HepG2 (cell line): Measurements from ENCODE around the gene CARS2. TPM values are rescaled to one million over a fixed set of nuclear protein-coding genes. Genes with fewer than 3 reads are reported as not detected.

Experiments used
- ATAC-seq: fragments of 200-7000 bp; cut with Tn5 transposase; 3 replicates; pipeline ENCODE4 v1.9.1; 2020; ENCODE audit warnings: mild to moderate bottlenecking, moderate library complexity
- BruUV-seq: library from RNA; stranded (reverse); fragments of 400-500 nt; replicated peaks from 2 replicates; lab custom pipeline; 2021; lab: Mats Ljungman, UMichigan
- CTCF ChIA-PET: fragments of 300-600 bp; formaldehyde crosslinking; extraction: SDS; loops from one replicate; lab custom pipeline; 2021; ENCODE audit warnings: low total read pairs, inconsistent platforms, low intra/inter-chr PET ratio; lab: Yijun Ruan, JAX
- POLR2A ChIA-PET: fragments of 350-600 bp; sonication (Branson Sonifier 250); formaldehyde crosslinking; loops from one replicate; lab custom pipeline; 2020; ENCODE audit warnings: antibody characterized with exemption, inconsistent platforms; lab: Yijun Ruan, JAX
- DNase-seq: peaks from one replicate; pipeline ENCODE4 v3.0.0-alpha.2; 2015; ENCODE audit warnings: low spot score
- FAIRE-seq: peaks from 3 replicates; lab custom pipeline; 2011; peaks lifted over from hg19 to GRCh38; lab: Jason Lieb, UNC
- H2AFZ ChIP-seq: one replicate; pipeline ENCODE4 v1.6.1; 2011; ENCODE audit warnings: low read length, inconsistent platforms
- H3K27ac ChIP-seq: fragments of 300-600 bp; 3 replicates; pipeline ENCODE4 v1.8.0; 2011; ENCODE audit warnings: mixed run types, mild to moderate bottlenecking, mixed read lengths, low read length, inconsistent platforms; ENCODE audit not compliant: insufficient read depth; ENCODE audit errors: extremely low read length
- H3K27me3 ChIP-seq, 2 experiments: fragments of 200-600 bp in 1 of 2; 2 replicates in 1 of 2; 3 replicates in 1 of 2; pipeline versions ENCODE4 v1.6.0 to v1.8.0; 2011; ENCODE audit warnings: low read length in 2 of 2, mild to moderate bottlenecking in 2 of 2, moderate library complexity in 2 of 2, inconsistent platforms in 1 of 2; ENCODE audit not compliant: insufficient read depth in 2 of 2, control insufficient read depth in 1 of 2
- H3K36me3 ChIP-seq, 2 experiments: fragments of 200-600 bp in 1 of 2; replicated peaks in 1 of 2; 2 replicates in 1 of 2; 3 replicates in 1 of 2; pipeline versions ENCODE4 v1.5.1 to v1.8.0; 2011; ENCODE audit warnings: low read length in 2 of 2, inconsistent platforms in 1 of 2; ENCODE audit not compliant: insufficient read depth in 2 of 2, control insufficient read depth in 1 of 2
- H3K4me1 ChIP-seq: 2 replicates; pipeline ENCODE4 v1.5.1; 2012; ENCODE audit warnings: low read length, inconsistent platforms; ENCODE audit not compliant: insufficient read depth
- H3K4me2 ChIP-seq: 2 replicates; pipeline ENCODE4 v1.6.0; 2011; ENCODE audit warnings: low read depth, low read length, inconsistent platforms
- H3K4me3 ChIP-seq, 3 experiments: fragments of 200-600 bp in 1 of 3; sonication (generic), shearing (Covaris generic) in 1 of 3; replicated peaks in 1 of 3; 2 replicates each; pipeline ENCODE4 v1.5.1; 2011 to 2016; ENCODE audit warnings: low read length in 3 of 3, inconsistent platforms in 2 of 3, low read depth in 2 of 3, mild to moderate bottlenecking in 2 of 3, control low read depth in 1 of 3, mixed read lengths in 1 of 3; ENCODE audit not compliant: insufficient read depth in 1 of 3
- H3K79me2 ChIP-seq: one replicate; pipeline ENCODE4 v1.6.1; 2011; ENCODE audit warnings: low read length, inconsistent platforms; ENCODE audit not compliant: insufficient read depth
- H3K9ac ChIP-seq: 2 replicates; pipeline ENCODE4 v1.6.0; 2011; ENCODE audit warnings: mild to moderate bottlenecking, low read depth, low read length, inconsistent platforms; ENCODE audit not compliant: insufficient read depth
- H3K9me3 ChIP-seq: 2 replicates; pipeline ENCODE4 v1.5.1; 2012; ENCODE audit warnings: mild to moderate bottlenecking, low read length
- H4K20me1 ChIP-seq: 2 replicates; pipeline ENCODE4 v1.6.0; 2011; ENCODE audit warnings: inconsistent platforms, mild to moderate bottlenecking, low read length, moderate library complexity; ENCODE audit not compliant: insufficient read depth
- ETV6 ChIP-seq: sonication (generic); formaldehyde crosslinking; conservative IDR thresholded peaks from 2 replicates; pipeline ENCODE4 v1.4.0; 2020; ENCODE audit warnings: missing genetic modification reagents
- HHEX ChIP-seq: IDR thresholded peaks from 2 replicates; pipeline ENCODE4 v1.6.1; 2016; ENCODE audit warnings: control low read depth
- HOXA5 ChIP-seq: sonication (generic); formaldehyde crosslinking; IDR thresholded peaks from 2 replicates; pipeline ENCODE4 v1.4.0; 2020; ENCODE audit warnings: missing genetic modification reagents
- HOXA7 ChIP-seq: sonication (generic); formaldehyde crosslinking; IDR thresholded peaks from 2 replicates; pipeline ENCODE4 v1.8.1; 2022; ENCODE audit warnings: mild to moderate bottlenecking, missing genetic modification reagents, moderate library complexity
- KMT2B ChIP-seq: IDR thresholded peaks from 2 replicates; pipeline ENCODE4 v1.6.1; 2016; ENCODE audit warnings: missing genetic modification reagents, missing compliant biosample characterization
- MXI1 ChIP-seq: IDR thresholded peaks from 3 replicates; pipeline ENCODE4 v1.6.1; 2012; ENCODE audit warnings: low read depth, low read length, inconsistent platforms, borderline replicate concordance
- MYC ChIP-seq: sonication (generic); formaldehyde crosslinking; IDR thresholded peaks from 2 replicates; pipeline ENCODE4 v1.9.0; 2021; ENCODE audit warnings: missing genetic modification reagents, borderline replicate concordance
- SCMH1 ChIP-seq: sonication (generic); formaldehyde crosslinking; IDR thresholded peaks from 2 replicates; pipeline ENCODE4 v1.9.0; 2021; ENCODE audit warnings: missing genetic modification reagents, mild to moderate bottlenecking, borderline replicate concordance
- SIX4 ChIP-seq: sonication (generic); formaldehyde crosslinking; IDR thresholded peaks from 2 replicates; pipeline ENCODE4 v1.4.0; 2020; ENCODE audit warnings: missing genetic modification reagents
- SMAD9 ChIP-seq: sonication (generic); formaldehyde crosslinking; IDR thresholded peaks from 2 replicates; pipeline ENCODE4 v1.5.1; 2020; ENCODE audit warnings: mild to moderate bottlenecking, missing genetic modification reagents
- SRSF4 ChIP-seq: fragments of 200-400 bp; formaldehyde crosslinking; IDR thresholded peaks from one replicate; pipeline ENCODE4 v1.6.1; 2018; ENCODE audit warnings: mild to moderate bottlenecking, low read depth, low read length, moderate library complexity; ENCODE audit not compliant: poor library complexity, severe bottlenecking
- TBP ChIP-seq: sonication (generic); formaldehyde crosslinking; IDR thresholded peaks from 2 replicates; pipeline ENCODE4 v1.5.0; 2020; ENCODE audit warnings: missing genetic modification reagents
- TMF1 ChIP-seq: sonication (generic); formaldehyde crosslinking; IDR thresholded peaks from 2 replicates; pipeline ENCODE4 v1.8.1; 2022; ENCODE audit warnings: low read depth, missing genetic modification reagents
- ZNF224 ChIP-seq: sonication (generic); formaldehyde crosslinking; IDR thresholded peaks from 2 replicates; pipeline ENCODE4 v1.5.0; 2020; ENCODE audit warnings: mild to moderate bottlenecking, missing genetic modification reagents
- ZNF234 ChIP-seq: sonication (generic); formaldehyde crosslinking; conservative IDR thresholded peaks from 2 replicates; pipeline ENCODE4 v1.5.1; 2020; ENCODE audit warnings: mild to moderate bottlenecking, missing genetic modification reagents
- ZNF501 ChIP-seq: sonication (generic); formaldehyde crosslinking; IDR thresholded peaks from 2 replicates; pipeline ENCODE4 v1.5.1; 2020; ENCODE audit warnings: mild to moderate bottlenecking, moderate library complexity, missing genetic modification reagents
- WGBS: methylation state at CpG from one replicate; pipeline ENCODE4 v1.1.6; 2017; ENCODE audit warnings: low lambda C conversion rate; 5-methylcytosine and 5-hydroxymethylcytosine counted together
- in situ Hi-C: cut with HindIII; loops from 2 replicates; pipeline ENCODE4 v1.10.0; 2017; ENCODE audit warnings: low pct_unique_long_range_greater_than_20kb; ENCODE audit not compliant: extremely low pct_ligation_motif_present
- intact Hi-C: fragments of 100-400 bp; cut with micrococcal nuclease; formaldehyde crosslinking; loops from one replicate; pipeline ENCODE4 v1.10.0; 2022; ENCODE audit not compliant: unreplicated experiment
- polyA plus RNA-seq, 8 experiments: library from polyadenylated mRNA; depleted of rRNA in 3 of 8; stranded (reverse) in 7 of 8; unstranded in 1 of 8; fragments of >200 nt; fragmentation: Illumina TruSeq in 4 of 8; extraction: Trizol in 4 of 8; gene quantifications; 2 replicates each; pipeline versions ENCODE4 v1.2.1 to v1.2.3, GENCODE V29; 2011 to 2016; ENCODE audit warnings: low read depth in 4 of 8, missing spikeins in 1 of 8, mixed read lengths in 1 of 8; ENCODE audit not compliant: insufficient read depth in 1 of 8
- total RNA-seq, 5 experiments: library from RNA; depleted of rRNA; stranded (reverse); fragments of >200 nt; fragmentation: Illumina TruSeq; extraction: Trizol; gene quantifications; 2 replicates each; pipeline ENCODE4 v1.2.3, GENCODE V29; 2016; ENCODE audit warnings: low read depth in 1 of 5
- TF ChIP-seq, protein P1 (sequence below): IDR thresholded peaks from 2 replicates; pipeline ENCODE4 v1.6.1; 2016; ENCODE audit warnings: mild to moderate bottlenecking, missing biosample characterization, missing genetic modification reagents
- TF ChIP-seq, protein P2 (sequence below): sonication (generic); formaldehyde crosslinking; IDR thresholded peaks from 2 replicates; pipeline ENCODE4 v1.4.0; 2020; ENCODE audit warnings: mild to moderate bottlenecking, low read depth, missing genetic modification reagents
- TF ChIP-seq, protein P3 (sequence below): sonication (generic); formaldehyde crosslinking; IDR thresholded peaks from 2 replicates; pipeline ENCODE4 v1.8.0; 2022; ENCODE audit warnings: missing genetic modification reagents, mild to moderate bottlenecking, moderate library complexity, borderline replicate concordance
- TF ChIP-seq, protein P4 (sequence below): sonication (generic); formaldehyde crosslinking; IDR thresholded peaks from 2 replicates; pipeline ENCODE4 v1.4.0; 2020; ENCODE audit warnings: mild to moderate bottlenecking, missing genetic modification reagents

The CARS2 gene
- total and polyA plus RNA-seq, 2 of the 13 experiments (the other 11 are each of a cell fraction or from before 2014, with no cell fraction given): 41.1 to 59.3 TPM

DNA sequence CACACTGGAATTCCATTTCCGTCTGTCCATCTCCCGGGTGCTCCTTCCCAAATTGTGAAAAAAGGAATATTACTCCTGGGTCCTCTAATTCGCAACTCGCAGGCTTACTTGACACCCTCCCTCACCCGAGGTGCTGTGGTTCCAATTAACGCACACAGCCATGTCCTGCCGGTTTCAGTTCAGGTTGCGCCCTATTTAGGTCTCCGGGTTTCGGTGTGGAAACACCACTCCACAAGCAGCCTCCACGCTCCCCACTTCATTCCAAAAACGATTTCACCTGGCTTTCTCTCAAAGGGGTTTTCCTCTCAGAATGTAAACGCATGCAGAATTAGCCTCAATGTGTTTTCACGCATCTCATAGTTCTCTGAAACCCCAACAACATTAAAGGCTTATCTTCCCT, 52.6 kb downstream of the CARS2 start (continued):
- TF ChIP-seq, protein P1, sequence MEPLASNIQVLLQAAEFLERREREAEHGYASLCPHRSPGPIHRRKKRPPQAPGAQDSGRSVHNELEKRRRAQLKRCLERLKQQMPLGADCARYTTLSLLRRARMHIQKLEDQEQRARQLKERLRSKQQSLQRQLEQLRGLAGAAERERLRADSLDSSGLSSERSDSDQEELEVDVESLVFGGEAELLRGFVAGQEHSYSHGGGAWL (CRISPR knock-in tag): no peak
- no peak for TF ChIP-seq TMF1 (CRISPR knock-in tag)
- TF ChIP-seq SCMH1: no peak
- TF ChIP-seq SIX4 (CRISPR knock-in tag): no peak
- TF ChIP-seq SRSF4: no peak
- TF ChIP-seq TBP (CRISPR knock-in tag): no peak
- TF ChIP-seq ZNF234 (CRISPR knock-in tag): no peak

DNA sequence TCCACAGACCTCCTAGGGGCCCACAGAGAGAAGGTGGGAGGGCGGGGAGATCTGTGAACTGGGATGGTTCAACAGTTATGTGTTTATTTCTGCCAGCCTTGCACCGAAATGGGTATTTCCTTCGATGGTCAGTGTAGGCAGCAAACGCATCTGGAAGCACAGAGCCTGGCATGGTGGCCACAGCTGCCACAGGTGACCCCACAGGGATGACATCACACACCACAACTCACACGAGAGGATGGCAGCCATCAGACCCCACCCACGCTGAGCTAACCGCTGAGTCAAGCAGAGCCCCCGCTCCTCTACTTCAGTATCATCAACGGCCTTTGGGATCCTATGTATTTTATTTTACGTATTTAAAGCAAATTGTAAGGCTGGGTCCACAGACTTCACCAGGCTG, 53.2 kb downstream of the CARS2 start:
- 90% methylated on average over 10 of the region's 10 CpGs for WGBS
- Histone ChIP-seq H3K4me3 (no peak overlapping the region), H3K79me2 (no peaks in the 10 kb centered on the region), H3K27me3 (no peaks in the 10 kb centered on the region), H3K9me3 (no peaks in the 10 kb centered on the region), H3K9ac (no peak overlapping the region), H3K36me3 (peaks cover 6 to 31% of the 10 kb centered on the region in 2 experiments), H2AFZ (no peak overlapping the region), H3K4me2 (no peak overlapping the region), H3K27ac (no peak overlapping the region), H4K20me1 (no peaks in the 10 kb centered on the region), H3K4me1 (no peaks in the 10 kb centered on the region)
- POLR2A ChIA-PET: no interaction called here
- intact Hi-C loops (no loop called here), in situ Hi-C loops (no loop called here)
- CTCF ChIA-PET: no interaction called here
- FAIRE-seq (no peak), ATAC-seq (no peak), DNase-seq (no peak)
- BruUV-seq: no TSS peak
- TF ChIP-seq HHEX (CRISPR knock-in tag) (no peak), ETV6 (CRISPR knock-in tag) (no peak), HOXA7 (no peak), SMAD9 (CRISPR knock-in tag) (no peak), MYC (CRISPR knock-in tag) (no peak), ZNF501 (CRISPR knock-in tag) (no peak), KMT2B (no peak), MXI1 (no peak), ZNF224 (CRISPR knock-in tag) (no peak), HOXA5 (CRISPR knock-in tag) (no peak)
- TF ChIP-seq, protein P2, sequence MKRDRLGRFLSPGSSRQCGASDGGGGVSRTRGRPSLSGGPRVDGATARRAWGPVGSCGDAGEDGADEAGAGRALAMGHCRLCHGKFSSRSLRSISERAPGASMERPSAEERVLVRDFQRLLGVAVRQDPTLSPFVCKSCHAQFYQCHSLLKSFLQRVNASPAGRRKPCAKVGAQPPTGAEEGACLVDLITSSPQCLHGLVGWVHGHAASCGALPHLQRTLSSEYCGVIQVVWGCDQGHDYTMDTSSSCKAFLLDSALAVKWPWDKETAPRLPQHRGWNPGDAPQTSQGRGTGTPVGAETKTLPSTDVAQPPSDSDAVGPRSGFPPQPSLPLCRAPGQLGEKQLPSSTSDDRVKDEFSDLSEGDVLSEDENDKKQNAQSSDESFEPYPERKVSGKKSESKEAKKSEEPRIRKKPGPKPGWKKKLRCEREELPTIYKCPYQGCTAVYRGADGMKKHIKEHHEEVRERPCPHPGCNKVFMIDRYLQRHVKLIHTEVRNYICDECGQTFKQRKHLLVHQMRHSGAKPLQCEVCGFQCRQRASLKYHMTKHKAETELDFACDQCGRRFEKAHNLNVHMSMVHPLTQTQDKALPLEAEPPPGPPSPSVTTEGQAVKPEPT (CRISPR knock-in tag): no peak
- TF ChIP-seq, protein P3, sequence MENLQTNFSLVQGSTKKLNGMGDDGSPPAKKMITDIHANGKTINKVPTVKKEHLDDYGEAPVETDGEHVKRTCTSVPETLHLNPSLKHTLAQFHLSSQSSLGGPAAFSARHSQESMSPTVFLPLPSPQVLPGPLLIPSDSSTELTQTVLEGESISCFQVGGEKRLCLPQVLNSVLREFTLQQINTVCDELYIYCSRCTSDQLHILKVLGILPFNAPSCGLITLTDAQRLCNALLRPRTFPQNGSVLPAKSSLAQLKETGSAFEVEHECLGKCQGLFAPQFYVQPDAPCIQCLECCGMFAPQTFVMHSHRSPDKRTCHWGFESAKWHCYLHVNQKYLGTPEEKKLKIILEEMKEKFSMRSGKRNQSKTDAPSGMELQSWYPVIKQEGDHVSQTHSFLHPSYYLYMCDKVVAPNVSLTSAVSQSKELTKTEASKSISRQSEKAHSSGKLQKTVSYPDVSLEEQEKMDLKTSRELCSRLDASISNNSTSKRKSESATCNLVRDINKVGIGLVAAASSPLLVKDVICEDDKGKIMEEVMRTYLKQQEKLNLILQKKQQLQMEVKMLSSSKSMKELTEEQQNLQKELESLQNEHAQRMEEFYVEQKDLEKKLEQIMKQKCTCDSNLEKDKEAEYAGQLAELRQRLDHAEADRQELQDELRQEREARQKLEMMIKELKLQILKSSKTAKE (CRISPR knock-in tag): no peak
- TF ChIP-seq, protein P4, sequence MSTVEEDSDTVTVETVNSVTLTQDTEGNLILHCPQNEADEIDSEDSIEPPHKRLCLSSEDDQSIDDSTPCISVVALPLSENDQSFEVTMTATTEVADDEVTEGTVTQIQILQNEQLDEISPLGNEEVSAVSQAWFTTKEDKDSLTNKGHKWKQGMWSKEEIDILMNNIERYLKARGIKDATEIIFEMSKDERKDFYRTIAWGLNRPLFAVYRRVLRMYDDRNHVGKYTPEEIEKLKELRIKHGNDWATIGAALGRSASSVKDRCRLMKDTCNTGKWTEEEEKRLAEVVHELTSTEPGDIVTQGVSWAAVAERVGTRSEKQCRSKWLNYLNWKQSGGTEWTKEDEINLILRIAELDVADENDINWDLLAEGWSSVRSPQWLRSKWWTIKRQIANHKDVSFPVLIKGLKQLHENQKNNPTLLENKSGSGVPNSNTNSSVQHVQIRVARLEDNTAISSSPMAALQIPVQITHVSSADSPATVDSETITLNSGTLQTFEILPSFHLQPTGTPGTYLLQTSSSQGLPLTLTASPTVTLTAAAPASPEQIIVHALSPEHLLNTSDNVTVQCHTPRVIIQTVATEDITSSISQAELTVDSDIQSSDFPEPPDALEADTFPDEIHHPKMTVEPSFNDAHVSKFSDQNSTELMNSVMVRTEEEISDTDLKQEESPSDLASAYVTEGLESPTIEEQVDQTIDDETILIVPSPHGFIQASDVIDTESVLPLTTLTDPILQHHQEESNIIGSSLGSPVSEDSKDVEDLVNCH (CRISPR knock-in tag): no peak
